HG03103 (cell line): ENCODE measurements around the gene EIF4G3.
"Not testable (repeated sequence)": the region's sequence is repeated elsewhere in the genome, so short reads cannot be mapped to it uniquely, and the experiment has no call there.

Experiments used
- ATAC-seq: cut with Tn5 transposase; IDR thresholded peaks from one replicate; pipeline ENCODE4 v1.9.1; 2021; ENCODE audit warnings: low read depth; ENCODE audit not compliant: unreplicated experiment

Gene EIF4G3

GRCh38 chr1:21084111-21084810 lies 92.4 kb downstream of the EIF4G3 start:
- ATAC-seq: no peak

DNA sequence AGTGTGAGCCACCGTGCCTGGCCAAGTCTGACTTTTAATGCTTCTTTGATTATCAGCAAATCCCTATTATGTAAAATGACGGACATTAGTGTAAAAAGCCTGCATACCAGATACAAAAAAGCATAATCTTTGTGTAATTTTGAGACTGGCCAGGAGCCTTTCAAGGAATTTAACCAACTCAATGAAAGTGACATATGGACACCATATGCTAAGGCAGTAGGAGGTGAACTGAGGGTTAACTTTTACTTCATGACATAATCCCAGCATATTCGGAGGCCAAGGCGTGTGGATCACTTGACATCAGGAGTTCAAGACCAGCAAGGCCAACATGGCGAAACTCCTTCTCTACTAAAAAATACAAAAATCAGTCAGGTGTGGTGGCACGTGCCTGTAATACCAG lies 94.6 kb downstream of the EIF4G3 start:
- no peak for ATAC-seq

DNA sequence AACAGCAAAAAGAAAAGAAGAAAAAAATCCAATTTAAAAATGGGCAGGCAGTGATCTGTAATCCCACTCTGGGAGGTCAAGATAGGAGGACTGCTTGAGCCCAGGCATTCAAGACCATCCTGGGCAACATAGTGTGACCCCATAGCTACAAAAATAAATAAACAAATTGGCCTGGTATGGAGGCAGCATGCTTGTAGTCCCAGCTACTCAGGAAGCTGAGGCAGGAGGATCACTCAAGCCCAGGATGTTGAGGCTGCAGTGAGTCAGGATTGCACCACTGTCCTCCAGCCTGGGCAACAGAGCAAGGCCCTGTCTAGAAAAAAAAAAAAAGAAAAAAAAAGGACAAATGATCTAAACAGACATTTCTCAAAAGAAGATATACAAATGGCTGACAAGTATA lies 99.6 kb downstream of the EIF4G3 start:
- no peak for ATAC-seq

GRCh38 chr1:21072721-21073120 lies 104.0 kb downstream of the EIF4G3 start:
- ATAC-seq: no peak

DNA sequence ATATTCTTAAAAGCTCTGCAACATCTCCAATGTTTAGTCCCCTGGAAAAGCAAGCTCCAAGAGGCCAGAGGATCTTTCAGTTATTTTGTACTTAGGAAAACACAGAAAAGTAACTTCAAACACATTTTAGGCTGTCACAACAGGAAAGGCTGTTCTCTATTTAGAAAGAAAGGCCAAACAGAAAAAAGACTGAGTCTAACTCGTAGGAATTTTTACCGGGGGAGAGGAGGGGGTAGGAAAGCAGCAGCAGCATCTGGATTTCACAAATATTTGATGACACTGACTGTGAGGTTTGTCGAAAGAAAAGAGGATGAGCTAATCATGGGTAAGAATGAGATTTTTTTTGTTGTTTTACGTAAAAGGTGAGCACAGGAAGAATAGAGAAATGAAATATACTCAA lies 107.1 kb downstream of the EIF4G3 start:
- ATAC-seq: no peak

DNA sequence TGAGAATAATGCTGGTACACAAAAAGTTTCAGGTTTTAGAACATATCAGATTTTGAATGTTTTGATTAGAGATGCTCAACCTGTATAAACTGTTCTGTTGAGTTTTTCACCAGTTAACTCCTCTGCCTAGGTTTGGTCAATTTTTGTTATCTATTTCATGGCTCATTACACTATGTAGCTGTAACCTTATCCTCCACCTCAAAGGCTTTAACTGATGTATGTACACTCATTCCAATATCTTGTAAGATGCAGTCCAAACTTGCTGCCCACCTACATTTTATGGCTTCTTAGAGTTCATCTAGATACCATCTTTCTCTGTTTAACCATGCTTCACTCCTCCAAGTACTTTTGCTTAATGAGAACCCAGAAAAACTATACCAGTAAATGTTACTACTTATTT lies 107.8 kb downstream of the EIF4G3 start:
- ATAC-seq: no peak

DNA sequence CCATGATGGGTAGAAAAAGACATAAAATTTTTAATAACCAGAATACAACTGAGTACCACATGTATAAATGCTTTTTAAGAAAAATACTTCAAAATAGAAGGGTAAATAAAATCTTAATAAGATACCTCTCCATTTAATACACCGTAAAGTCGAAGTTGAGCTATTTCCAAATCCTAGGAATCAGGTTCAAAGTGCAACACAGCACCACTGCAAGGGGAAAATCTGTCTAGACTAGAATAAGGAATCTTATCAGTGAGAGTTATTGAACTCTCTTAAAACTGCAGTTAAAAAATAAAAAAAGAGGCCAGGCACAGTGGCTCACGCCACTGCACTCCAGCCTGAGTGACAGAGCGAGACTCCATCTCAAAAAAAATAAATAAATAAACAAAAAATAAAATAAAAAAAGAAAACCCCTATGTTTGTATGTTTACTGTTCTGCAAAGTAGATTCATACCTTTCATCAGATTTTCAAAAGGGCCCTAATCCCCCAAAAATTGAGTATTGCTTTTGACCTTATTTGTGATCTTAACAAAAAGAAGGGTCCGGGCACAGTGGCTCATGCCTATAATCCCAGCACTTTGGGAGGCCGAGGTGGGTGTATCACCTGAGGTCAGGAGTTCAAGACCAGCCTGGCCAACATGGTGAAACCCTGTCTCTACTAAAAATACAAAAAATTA lies 109.0 kb downstream of the EIF4G3 start:
- ATAC-seq: no peak

DNA sequence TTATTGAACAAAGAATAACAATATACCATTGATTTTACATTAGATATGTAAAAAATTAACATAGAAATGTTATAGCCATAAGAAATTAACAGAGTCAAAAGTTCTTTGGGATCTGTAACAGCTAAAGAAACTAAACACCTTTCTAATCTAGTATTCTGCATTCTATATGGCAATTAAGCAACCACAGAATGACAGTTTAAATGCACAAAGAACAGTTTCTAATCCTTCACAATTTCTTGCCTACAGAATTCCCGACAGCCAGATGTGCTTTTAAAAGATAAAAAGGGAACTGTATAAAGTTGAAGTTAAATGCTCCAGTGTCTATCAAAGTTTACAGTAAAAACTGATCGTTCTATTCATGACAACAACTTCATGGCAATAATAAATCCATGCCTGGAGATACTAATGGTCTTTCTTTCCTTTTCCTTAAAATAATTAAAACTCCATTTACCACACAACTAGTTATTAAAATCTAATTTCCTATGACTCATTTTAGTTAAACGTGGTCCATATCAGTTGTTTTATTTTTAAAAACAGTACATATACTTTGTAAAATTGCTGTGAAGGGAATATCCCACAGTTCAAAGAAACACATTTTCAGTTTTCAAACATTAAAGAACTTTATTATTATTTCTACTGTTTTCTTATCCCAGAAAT lies 110.2 kb downstream of the EIF4G3 start:
- ATAC-seq: no peak

DNA sequence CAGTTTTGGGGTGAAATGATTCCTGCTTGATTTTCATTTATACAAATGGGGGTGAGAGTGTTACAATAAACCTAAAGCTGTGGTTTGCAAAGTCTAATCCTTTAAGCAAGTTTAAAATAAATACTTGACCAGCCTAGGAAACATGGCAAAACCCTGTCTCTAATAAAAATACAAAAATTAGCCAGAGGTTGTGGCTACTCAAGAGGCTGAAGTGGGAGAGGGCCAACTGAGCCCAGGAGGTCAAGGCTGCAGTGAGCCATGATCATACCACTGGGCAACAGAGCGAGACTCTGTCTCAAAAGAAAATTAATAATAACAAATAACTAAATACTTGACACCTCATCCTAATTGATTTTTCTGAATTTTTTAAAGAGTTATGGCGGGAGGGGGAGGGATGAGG lies 110.8 kb downstream of the EIF4G3 start:
- no peak for ATAC-seq

GRCh38 chr1:21064057-21064456 lies 112.6 kb downstream of the EIF4G3 start:
- ATAC-seq: no peak

- no peak for ATAC-seq
Measured at GRCh38 chr1:21060523-21060922, 116.2 kb downstream of the EIF4G3 start.

- no peak for ATAC-seq
Measured at GRCh38 chr1:21059021-21059420, 117.7 kb downstream of the EIF4G3 start.

GRCh38 chr1:21058035-21058793 lies 118.5 kb downstream of the EIF4G3 start:
- no peak for ATAC-seq

DNA sequence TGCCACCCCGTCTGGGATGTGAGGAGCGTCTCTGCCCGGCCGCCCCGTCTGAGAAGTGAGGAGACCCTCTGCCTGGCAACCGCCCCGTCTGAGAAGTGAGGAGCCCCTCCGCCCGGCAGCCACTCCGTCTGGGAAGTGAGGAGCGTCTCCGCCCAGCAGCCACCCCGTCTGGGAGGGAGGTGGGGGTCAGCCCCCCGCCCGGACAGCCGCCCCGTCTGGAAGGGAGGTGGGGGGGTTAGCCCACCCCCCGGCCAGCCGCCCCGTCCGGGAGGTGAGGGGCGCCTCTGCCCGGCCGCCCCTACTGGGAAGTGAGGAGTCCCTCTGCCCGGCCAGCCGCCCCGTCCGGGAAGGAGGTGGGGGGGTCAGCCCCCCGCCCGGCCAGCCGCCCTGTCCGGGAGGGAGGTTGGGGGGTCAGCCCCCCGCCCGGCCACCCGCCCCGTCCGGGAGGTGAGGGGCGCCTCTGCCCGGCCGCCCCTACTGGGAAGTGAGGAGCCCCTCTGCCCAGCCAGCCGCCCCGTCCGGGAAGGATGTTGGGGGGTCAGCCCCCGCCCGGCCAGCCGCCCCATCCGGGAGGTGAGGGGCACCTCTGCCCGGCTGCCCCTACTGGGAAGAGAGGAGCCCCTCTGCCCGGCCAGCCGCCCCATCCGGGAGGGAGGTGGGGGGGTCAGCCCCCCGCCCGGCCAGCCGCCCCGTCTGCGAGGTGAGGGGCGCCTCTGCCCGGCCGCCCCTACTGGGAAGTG lies 123.3 kb downstream of the EIF4G3 start:
- ATAC-seq: not testable (repeated sequence)

DNA sequence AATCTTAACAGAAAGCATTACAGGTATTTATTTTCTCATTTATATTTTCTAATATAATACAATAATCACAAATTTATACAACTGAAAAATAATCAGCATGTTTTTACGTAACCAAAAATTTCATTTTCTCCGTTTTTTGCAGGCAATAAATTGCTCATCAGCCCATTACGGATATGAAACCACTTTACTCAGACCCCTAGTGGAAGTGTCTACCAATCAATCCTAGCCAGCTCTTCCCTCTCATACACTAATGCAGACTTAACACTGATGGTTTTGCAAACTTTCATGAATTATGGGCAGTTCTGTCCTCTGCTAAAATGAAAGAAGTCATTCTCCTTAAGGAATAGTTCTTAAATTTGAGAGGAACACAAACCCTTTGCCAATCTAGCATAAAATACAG lies 124.7 kb downstream of the EIF4G3 start:
- no peak for ATAC-seq

- no peak for ATAC-seq
Measured at GRCh38 chr1:21051177-21051825, 125.4 kb downstream of the EIF4G3 start.

DNA sequence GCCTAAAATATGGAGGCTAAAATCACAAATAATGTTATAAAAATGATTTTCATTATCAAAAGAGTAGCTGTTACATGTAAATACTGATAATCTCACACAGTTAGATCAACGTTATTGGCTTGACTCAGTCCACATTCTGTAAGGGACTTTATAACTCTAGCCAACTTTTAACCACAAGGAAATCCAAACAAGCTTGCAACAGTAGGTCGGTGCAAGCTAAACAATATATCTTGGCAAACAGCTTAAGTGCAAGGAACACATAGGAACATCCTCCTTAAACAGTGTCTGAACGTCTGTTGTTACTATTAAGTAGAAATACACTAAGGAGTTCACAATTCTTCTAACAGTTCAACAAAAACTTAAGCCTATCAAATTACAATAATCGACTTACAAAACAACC lies 126.7 kb downstream of the EIF4G3 start:
- ATAC-seq: no peak

- no peak for ATAC-seq
Measured at GRCh38 chr1:21048462-21048861, 128.2 kb downstream of the EIF4G3 start.

DNA sequence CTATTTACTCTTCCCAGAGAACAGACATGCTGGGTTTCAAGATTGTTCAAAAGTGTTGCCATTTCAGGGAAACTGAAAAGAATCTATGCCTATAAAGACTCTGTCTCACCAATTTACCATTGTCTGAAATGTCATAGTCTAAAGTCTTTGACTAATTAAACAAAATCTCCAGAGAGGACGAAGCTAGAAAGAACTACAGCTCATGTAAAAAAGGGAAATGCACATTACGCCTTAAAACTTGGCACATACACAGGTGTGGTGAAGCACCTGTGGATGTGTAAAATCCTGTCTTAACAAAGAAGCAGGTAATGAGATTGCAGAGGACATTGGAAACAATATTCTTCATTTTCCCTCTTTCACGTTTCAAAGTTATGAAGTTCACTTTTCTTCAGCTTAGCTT lies 130.6 kb downstream of the EIF4G3 start:
- ATAC-seq: no peak

DNA sequence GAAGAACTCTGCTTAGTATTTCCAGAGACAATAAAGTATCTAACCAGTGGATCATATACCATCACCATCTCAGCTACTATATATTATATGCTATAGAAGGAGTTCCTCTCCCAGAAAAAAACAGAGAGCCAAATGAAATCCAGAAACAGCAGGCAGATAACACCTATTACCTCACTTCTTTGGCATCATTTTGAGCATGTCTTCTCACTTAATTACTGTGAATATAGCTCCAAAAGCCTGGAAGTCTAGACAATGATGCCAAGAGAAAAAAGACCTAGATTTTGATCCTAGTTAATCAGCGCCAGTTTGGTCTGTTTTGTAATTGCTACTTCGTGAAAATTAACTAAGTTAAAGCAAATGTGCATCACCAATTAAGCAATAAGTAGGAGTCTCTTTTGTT lies 131.3 kb downstream of the EIF4G3 start:
- ATAC-seq: no peak
